RPMI8226 (cell line): ENCODE data around the gene GRAP.

Experiments
- DNase-seq: peaks from one replicate; pipeline ENCODE4 v3.0.0-alpha.2; 2015

The GRAP gene

GRCh38 chr17:19001907-19002590 is 44.7 kb downstream of the GRAP start:
- no peak for DNase-seq

- DNase-seq, result no peak
These were observed 46.0 kb downstream of the GRAP start for GRCh38 chr17:19000531-19001325.

- DNase-seq, result no peak
These were observed 46.8 kb downstream of the GRAP start for GRCh38 chr17:18999911-19000310.

DNA sequence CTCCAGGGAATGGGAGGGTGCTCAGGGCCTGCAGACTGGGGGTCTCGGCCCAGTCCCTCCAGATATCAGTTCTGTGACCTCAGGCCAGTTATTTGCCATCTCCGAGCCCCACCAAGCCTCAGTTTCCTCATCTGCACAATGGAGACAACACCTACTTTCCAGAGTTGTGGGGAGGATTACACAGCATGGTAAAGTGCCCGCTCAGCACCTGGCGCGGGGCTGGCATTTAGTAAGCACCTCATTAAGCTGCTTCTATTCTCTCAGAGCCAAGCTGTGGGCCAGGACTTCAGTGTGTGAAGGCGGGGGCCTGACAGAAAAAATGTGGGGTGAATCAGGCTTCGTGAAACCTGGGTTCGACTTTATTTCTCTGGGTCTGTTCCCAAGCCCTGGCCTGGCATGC is 47.4 kb downstream of the GRAP start:
- no peak for DNase-seq

GRCh38 chr17:18997650-18998196 is 49.0 kb downstream of the GRAP start:
- DNase-seq, result no peak

GRCh38 chr17:18996458-18996857 is 50.3 kb downstream of the GRAP start:
- no peak for DNase-seq

DNA sequence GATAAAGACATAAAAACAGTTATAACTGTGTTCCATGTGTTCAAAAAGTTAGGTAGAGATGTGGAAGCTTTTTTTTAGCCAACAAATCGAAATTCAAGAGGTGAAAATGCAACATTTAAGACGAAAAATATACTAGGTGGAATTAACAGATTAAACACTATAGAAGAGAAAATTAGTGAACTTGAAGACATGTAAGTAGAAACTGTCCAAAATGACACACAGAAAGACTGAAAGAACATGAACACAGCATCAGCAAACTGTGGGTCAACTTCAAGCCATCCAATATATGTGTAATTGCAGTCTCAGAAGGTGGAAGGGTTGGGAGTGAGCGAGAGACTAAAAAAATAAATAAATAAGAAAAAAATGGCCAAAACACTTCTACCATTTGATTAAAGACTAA is 51.5 kb downstream of the GRAP start:
- no peak for DNase-seq

GRCh38 chr17:18994631-18995030 is 52.1 kb downstream of the GRAP start:
- DNase-seq, result no peak

DNA sequence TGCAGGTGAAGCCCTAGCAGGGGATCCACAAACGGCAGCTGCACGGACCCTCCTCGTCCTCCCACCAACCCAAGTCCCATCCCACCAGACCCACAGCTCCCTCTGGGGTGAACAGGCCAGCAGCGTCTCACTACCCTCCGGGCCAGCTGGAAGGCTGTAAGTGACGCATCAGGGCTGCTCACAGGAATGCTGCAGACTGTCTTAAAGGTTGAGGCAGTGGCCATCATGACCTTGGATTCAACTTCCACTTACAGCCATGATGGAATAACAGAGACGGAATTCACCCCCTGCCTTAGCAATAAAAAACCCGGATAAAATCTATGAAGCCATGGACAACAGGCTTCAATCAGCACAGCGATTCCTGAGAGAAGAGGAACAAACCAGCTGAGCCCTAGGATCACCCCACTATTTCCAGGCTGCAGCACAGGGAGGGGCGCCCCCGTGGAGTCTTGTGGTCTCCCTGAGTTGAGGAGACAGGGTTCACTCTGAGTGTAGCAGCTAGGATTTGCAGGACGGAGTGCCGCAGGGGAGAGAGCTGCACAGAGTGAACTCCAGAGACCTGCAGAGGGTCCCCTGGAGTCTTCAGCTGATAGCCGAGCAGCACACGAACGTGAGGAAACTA is 52.7 kb downstream of the GRAP start:
- no peak for DNase-seq

DNA sequence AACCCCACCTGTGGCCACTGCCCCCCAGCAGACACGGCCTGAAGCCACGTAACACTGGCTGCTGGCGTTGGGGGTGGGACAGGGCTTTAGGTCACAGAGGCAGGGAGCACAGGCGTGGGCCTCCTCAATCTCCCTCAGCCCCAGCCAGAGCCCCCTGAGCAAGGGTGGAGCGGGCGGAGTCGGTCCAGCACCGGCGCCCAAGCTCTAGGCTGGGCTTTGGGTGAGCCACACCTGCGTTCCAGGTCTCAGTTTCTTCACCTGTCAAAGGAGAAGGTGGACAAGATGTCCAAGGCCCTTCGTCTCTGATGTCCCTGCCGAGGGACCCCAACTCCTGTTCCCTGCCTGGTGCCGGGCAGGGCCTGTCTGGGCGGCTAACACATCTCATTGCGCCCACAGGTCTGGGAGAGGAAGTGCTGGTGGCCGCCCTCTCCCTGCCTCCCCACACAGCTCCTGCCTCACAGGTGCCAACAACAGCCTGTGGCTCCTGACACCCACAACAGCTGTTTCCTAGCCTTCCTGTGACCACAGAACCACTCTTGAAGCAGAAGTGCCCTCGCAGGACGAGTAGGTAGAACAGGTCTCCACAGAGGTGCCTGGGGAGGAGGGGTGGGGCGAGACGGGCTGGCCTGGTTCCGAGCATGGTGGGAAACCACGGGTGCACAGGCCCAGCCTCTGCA is 54.2 kb downstream of the GRAP start:
- peak; percentile 80 for DNase-seq

DNA sequence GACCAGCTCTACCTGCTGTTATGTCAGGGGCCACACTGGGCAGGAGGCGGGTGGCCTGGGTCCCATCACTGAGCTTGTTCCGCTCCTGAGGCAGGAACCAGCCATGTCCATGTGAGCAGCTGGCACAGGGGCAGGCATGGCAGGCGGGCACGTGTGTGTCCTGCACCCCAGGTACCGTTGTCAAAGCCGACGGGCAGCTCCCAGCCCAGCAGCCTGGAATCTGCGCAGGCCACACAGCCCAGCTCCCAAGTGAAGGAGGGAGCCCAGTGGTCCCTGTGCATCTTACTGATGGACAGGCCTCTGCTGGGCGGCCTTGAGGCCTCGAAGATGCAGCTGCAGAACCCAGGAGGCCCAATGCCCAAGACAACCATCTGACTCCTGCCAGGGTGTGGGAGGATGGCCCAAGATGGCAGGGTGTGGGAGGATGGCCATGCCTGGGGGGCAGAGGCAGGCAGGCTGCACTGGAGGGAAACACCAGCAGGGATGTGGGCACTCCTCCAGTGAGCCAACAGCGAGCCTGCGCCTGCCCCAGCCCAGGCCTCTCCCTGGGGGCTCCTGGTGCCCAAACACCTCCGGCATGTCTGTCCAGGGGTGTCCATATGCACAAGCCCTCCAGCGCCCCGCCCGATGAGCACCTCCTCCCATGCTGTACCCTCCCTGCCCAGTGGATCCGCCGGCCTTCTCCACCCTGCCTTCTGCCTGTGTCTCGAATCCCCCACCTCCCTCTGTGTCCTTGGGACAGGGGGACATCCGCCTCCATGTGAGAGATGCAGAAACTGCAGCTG is 55.0 kb downstream of the GRAP start:
- no peak for DNase-seq

DNA sequence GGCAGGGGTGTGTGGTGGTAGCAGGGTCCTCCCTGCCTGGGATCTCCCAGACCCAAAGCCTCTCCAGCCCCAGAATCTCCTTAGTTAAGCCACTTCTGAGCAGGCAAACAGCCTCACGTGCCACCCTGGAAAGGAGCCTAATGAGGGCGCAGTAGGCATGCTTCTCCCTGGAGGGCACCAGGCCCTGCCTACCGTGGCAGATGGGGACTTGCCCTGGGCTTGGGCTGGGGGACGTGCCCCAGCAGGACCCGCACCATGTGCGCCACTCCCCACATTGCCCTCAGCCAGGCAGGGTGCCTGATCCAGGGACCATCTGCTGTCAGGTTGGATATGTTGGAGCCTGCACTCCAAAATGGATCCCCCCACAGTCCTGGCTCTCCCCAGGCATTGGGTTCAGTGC is 56.4 kb downstream of the GRAP start:
- no peak for DNase-seq

DNA sequence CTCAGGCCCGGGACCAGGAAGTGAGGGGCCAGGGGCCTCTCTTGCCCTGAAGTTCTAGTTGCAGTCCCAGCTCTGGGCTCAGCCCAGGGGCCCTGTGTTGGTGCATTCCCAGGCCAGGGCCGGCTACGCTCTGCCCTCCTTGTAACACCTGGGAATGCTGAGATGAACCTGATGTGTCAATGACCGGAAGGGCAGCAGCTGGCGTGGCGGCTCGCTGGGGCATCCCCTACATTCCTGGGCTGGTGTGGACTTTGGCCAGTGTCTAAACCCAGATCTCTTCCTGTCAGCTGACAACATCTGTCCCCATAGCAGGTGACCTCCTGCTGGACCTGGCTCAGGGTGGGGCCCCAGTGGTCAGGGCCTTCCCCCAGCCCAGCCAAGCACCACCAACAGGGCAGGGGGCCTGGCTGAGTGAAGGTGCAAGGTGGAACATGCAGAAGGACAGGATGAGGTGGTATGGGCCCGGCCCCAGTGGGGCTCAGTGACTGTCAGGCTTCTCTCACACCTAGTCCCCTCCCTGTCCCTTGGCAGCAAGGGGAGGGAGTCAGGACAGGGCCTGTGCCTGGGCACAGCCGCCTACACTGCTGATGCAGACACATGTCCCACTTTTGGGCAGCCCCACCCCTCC is 58.1 kb downstream of the GRAP start:
- DNase-seq, result no peak

DNA sequence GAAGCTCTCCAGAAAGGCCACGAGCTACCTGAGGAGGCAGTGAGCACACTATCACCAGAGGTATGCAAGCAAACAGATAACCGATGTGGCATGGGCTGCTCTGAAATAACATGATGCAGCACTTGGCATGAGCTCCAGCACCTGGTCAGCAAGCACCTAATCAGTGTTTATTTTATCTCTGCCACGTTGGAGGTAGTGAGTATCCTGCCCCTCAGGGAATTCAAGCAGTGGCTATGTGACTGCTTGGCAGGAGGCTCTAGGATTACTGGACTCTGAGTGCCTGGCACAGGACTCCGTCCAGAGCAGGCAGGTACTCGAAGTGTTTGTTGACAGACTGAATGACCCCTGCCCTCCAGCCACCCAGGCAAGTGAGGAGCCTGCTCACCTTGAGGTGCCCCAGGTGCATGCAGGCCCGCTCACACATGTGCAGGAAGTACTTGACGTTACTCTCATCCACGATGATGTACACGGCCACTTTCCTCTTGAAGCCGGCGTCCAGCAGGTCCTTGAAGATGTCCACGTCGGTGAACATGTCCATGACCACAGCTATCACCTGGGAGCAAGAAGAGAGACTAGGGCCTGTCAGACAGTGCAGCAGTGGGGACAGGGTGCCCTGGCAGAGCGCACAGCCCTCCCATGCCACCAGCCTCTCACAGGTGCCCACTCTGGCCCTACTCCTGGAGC is 58.8 kb downstream of the GRAP start:
- DNase-seq, result no peak

DNA sequence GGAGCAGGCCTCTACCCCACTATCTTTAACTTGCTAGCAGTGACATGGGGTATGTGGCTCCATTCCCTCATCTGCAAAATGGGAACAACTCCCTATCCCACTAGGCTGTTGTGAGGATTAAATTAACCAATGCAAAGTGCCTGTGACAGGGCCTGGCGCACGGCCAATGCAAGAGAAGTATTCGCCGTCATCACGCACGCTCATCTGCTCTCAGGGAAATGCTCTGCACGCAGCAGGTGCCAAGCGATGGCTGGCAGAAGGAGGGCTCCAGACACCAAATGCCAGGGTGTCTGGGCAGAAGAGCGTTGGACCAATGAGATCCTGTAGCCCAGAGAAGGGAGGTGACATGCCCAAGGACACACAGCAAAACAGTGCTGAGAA is 59.5 kb downstream of the GRAP start:
- DNase-seq, result no peak

DNA sequence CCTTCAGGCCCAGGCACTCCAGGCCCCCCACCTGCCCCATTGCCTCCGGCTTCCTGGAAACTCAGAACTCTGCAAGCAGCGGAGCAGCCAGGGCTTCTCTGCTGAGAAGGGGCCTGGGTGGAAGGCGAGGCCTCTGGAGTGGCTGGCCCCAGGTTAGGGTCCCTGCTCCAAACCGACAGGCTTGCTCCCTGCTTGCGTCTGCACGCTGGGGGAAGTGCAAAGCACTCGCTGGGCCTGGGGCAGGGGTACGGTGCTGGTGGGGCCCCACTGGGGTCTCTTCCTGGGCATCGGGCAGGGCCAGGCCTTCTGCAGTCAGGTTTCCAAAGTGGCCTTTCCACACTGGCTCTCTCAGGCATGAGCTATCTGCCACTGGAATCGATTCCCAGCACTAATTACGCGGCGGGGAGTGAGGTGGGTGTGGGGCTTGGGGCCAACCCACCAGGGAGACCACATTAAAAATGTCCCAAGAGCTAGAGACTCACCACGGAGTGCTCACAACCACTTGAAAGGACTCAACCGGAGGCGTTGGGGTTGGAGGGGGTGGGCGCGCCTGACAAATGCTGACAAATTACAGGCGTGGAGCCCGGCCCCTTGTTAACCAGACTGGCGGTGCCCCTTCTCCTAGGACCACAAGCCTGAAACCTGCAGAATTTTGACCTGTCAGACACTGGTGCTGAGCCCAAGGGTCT is 60.1 kb downstream of the GRAP start:
- DNase-seq, result no peak

GRCh38 chr17:18985475-18985874 is 61.3 kb downstream of the GRAP start:
- DNase-seq, result no peak

DNA sequence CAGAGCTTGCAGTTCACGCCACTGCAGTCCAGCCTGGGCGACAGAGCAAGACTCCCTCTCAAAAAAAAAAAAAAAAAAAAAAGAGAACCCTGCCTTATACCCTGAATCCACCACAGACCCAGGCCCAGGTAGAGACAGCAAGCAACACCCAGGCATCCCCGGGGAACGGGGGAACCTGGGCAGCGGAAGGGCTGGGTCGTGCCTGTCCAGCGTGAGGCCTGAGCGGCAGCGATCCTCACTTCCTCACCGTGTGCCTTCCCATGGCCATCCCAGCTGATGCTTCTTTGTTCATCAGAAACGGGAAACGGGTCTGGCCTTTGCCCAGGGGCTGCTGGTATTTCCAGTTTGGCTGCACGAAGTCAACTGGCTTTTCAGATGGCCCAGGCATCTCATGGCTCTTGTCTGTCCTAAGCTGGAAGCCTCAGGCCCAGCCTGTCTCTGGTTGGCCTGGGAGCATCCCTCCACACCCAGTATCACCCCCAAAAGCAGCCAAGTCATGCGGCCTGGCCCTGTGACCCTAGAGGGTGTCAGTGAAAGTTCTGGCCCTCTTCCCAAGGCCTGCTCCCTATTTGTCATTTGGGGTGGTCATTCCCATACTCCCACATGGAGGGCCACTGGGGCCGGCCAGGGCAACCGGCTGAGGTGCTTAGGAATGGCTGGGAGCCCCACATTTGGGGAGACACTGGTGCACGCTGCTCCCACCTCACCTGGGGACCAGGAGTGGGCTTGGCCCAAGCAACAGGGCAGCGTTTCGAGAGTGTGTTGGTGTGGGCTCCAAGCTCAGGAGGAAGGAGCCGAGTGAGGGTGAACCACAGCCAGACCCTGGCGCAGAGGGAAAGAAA is 62.3 kb downstream of the GRAP start:
- no peak for DNase-seq

DNA sequence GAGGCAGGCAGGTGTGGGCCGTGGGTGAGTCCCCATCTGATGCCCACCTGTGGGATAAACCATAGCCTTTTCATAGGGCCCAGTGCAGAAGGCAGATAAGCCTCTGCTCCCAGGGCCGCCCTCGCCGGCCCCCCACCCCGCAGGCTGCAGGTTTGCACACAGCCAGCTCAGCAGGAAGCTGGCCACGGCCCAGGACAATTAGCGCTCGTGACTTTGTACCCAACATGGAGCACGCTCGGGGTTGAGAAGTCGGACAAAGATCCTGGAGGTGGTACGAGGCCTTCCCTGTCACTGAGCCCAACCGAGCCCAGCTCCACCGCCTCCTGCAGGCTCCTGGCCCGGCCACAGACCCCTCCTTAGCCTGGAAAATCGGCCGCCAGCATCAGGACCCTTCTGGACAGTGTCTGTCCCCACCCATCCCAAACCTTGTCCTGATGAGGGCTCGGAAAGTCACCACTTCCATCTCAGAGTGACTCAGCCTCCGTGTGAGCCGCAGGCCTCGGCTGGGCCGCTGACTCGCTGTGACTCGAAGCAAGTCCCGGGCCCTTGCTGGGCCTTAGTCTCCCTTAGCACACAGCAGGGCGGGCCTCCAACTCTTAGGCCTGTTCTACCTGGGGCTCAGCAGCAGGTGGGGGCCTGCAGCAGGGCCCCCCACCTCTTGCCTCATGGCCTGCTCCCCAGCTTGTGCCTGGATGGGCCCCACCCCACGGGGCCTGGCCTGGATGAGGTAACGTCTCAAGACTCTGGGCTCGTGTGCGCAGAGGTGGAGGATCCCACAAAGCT is 64.9 kb downstream of the GRAP start:
- no peak for DNase-seq
